ENCODE data around the gene SPAG16. TPM values are rescaled to one million over a fixed set of nuclear protein-coding genes. Genes with fewer than 3 reads are reported as not detected.
"Not testable (repeated sequence)": the region's sequence is repeated elsewhere in the genome, so short reads cannot be mapped to it uniquely, and the experiment has no call there.

SPAG16 gene
- total RNA-seq, 1 donor from 2014 or later, result 22.6 TPM

- DNase-seq (ENCODE audit: low read depth), result peak; percentile 85
Observed at GRCh38 chr2:213266421-213266820, 17.8 kb upstream of the SPAG16 start.

DNA sequence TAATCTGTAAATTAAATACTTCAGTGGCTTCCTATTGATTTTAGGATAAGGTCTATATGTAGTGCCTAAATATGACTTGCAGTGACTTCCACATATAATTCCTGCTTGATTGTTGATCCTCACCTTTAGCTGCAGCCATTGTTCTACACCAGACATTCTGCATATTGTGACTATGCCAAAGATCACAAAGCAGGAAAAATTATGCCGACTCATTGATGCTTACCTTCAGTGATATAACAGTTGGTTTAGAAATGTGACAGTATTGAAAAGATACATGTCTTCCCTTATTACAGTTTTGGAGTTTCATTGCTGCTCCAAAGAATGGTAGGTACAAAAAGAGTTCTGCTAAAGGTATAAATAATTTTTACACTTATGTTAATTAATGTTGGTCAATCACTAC, 12.3 kb upstream of the SPAG16 start:
- no peak for DNase-seq (ENCODE audit: low read depth)

- no peak for DNase-seq (ENCODE audit: low read depth)
Observed at GRCh38 chr2:213274143-213274542, 10.1 kb upstream of the SPAG16 start.

DNA sequence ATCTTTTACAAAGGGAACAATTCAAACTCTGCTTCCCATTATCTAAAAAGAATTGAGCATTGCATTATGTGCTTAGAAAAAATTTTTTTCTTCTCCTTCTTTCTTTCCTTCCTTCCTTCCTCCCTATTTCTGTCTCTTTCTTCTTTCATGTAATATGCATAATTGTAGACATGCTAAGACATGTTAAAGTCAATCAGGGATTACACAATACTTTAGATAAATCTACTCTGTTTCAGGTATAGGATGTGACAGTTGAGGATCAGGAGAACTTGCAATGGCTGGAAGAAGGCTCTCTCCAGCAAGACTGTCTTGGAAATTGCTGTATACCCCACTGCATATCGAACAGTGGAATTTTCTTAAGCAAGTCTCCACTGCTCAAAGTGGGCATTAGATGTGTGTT, 9.0 kb upstream of the SPAG16 start:
- DNase-seq (ENCODE audit: low read depth), result no peak

DNA sequence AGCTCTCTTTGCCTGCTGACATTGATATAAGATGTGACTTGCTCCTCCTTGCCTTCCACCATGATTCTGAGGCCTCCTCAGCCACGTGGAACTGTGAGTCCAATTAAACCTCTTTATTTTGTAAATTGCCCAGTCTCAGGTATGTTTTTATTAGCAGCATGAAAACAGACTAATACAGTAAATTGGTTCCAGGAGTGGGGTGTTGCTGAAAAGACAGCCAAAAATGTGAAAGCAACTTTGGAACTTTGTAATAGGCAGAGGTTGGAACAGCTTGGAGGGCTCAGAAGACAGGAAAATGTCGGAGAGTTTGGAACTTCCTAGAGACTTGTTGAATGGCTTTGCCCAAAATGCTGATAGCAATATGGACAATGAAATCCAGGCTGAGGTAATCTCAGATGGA, 7.1 kb upstream of the SPAG16 start:
- not testable (repeated sequence) for DNase-seq (ENCODE audit: low read depth)

DNA sequence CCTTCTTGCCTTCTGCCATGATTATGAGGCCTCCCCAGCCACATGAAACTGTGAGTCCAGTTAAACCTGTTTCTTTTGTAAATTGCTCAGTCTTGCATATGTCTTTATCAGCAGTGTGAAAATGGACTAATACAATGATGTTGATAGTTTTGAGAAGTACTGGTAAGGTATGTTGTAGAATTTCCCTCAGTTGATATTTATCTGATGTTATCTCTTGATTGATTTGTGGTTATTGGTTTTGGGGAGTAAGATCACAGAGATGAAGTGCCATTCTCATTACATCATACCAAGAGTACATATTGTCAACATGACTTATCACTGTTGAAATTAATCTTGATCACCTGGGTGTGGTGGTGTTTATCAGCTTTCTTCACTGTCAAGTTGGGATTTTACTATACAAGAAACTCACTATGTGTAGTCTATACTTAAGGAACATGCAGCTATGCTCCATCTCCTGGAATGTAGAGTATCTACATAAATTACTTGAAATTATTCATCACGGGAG, 5.1 kb upstream of the SPAG16 start:
- DNase-seq (ENCODE audit: low read depth), result no peak

DNA sequence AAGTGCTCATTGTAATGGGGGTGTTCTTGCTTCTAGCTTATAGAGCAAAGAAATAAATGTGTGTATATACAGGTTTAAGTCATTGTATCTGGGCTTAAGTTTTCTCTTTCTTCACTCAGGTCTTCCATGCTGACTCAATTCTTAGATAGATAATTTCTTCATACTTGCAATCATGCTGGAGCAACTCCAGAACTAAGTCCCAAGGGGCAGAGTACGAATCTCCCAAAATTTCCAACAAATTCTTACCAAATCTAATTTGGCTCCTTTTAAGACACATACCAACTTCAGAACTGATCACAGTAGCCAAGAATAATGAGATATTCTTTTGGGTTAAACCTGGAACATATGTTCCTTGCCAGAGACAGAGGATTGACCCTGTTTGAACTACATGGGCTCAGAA, 4.3 kb upstream of the SPAG16 start:
- no peak for DNase-seq (ENCODE audit: low read depth)

DNA sequence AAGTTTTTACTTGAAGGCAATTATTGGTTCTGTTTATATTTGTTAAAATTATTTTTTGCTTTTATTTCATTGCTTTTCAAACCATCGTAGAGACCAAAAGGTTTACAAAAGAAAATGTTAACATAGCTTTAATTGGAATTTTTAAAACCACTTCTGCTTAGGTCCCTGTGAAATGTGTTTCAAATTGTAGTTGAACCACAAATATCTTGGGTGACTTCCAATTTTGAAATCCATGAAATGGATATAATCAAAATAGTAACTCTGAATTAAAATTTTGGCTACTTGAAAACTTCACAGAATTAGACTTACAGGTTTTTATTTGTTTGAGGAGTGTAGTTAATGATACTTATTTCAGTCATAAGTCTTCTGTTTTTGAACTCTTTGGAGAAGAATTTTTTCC, 3.1 kb upstream of the SPAG16 start:
- peak; percentile 21 for DNase-seq (ENCODE audit: low read depth)

DNA sequence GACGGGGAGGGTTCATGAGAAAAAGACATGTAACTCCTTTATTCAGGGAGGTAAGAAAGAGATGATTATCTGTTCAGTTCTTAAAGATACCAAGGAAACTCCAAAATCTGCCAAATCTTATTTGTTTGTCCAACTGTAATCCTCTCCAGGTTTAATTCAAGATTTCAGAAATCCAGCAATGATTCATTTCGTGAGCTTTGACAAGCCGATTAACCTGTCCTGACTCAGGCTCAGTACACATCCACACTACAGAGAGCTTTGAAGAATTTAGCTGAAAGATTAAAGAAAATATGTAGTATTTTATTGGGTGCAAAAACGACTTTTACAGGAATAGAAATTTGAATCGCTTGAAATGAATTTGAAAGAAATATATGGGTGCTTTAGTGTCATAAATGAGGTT, 1.1 kb downstream of the SPAG16 start:
- DNase-seq (ENCODE audit: low read depth), result no peak

GRCh38 chr2:213286161-213286560, 1.9 kb downstream of the SPAG16 start:
- DNase-seq (ENCODE audit: low read depth), result no peak

DNA sequence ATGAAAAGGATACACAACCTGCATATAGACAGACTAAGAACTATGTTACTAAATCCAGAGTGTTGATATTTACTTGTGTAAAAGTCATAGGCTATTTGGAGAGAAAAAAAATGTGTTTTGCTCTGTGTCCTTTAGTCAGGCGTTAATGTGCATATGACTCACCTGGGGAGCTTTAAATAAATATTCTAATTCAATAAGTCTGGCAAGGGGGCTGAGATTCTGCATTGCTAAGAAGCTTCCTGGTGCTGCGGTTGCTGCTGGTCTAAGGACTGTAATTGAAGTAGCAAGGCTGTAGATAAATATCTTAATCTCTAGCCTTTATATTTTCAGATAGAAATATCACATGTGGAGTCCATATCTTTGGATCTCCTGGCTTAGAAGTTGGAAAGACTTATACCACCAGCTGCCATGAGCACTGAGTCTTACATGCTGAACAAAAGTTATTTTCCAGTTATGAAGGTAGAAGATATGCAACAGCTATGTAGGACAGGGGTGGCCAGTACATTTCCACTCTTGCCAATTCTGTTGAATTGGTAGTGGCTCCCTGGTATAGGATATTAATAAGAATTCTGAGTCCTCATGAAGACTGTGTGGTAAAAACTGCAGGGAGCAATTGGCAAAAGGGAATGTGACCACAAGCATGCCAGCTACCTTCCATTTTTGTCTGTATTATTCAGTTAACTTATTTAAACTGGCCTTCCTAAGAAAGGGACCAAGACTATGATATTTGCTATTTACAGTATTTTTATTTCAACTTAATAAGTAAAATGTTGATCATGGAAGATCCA, 4.8 kb downstream of the SPAG16 start:
- DNase-seq (ENCODE audit: low read depth), result peak; percentile 51

- no peak for DNase-seq (ENCODE audit: low read depth)
Observed at GRCh38 chr2:213290501-213290900, 6.2 kb downstream of the SPAG16 start.

GRCh38 chr2:213296270-213296669, 12.0 kb downstream of the SPAG16 start:
- no peak for DNase-seq (ENCODE audit: low read depth)

GRCh38 chr2:213306316-213306942, 22.2 kb downstream of the SPAG16 start:
- peak; percentile 72 for DNase-seq (ENCODE audit: low read depth)

DNA sequence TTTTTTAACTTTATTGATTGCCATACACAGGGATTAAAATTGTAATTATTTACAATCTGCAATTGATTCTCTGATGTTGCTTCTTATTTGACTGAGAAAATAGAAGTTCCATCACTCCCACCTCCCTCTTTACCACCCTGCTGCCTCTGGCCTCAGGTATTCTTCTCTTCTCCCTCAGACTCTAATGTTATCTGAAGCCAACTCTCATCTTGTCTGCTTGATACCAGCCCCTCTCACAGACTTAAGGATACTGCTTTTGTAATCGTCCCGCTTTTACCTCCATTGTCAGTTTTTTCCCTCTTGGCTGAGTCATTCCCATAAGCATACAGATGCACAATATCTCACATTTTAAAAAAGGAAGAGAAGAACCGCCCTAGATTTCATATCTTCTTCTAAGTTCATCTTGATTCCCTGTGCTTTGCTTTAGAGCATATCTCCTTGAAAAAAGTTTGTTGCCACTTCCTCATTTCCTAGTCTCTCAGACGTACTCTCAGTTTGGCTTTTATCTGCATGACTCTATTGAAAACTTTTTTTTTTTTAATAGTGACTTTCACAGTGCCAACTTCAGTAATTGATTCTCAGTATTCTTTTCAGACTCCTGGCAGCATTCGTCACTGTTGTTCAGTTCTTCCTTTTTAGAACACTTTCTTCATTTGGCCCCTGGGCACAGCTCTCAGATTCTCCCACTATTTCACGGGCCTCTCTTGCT, 31.1 kb downstream of the SPAG16 start:
- DNase-seq (ENCODE audit: low read depth), result no peak

GRCh38 chr2:213316001-213316735, 31.9 kb downstream of the SPAG16 start:
- peak; percentile 18 for DNase-seq (ENCODE audit: low read depth)

DNA sequence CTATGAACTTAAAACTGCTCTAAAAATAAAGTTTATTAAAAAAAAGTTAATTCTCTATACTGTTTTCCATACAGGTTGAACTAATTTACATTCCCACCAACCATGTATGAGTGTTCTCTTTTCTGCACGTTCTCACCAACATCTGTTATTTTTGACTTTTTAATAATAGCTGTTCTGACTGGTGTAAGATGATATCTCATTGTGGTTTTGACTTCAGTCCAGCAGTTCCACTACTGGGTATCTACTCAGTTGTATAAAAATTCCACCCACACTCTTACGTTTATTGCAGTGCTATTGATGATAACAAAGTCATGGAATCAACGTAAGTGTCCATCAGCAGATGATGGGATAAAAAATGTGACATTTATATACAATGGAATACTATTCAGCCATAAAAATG, 33.7 kb downstream of the SPAG16 start:
- DNase-seq (ENCODE audit: low read depth), result peak; percentile 84

GRCh38 chr2:213320604-213321003, 36.3 kb downstream of the SPAG16 start:
- DNase-seq (ENCODE audit: low read depth), result no peak

DNA sequence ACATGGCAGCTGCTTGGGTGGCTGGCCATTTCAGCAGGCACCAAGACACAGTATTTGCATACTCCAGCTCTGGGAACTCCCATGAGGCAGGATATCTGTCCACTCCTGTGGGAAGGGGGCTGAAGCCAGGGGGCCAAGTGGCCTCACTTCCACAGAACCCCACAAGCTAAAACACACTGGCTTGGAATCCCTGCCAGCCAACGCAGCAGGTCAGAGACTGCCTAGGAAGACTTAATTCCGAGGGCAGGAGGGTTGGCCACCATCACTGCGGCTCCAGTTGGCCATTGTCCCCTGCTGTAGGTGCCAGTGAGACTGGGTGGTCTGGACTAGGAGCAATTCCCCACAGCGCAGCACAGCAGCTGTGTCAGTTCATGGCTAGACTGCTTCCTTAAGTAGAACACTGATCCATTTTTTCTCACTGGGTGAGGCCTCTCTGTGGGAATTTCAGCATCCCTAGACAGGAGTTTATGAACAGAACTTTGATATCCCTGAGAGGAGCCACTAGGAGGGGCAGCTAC, 52.0 kb downstream of the SPAG16 start:
- no peak for DNase-seq (ENCODE audit: low read depth)

- DNase-seq (ENCODE audit: low read depth), result no peak
Observed at GRCh38 chr2:213353419-213353818, 69.2 kb downstream of the SPAG16 start.

DNA sequence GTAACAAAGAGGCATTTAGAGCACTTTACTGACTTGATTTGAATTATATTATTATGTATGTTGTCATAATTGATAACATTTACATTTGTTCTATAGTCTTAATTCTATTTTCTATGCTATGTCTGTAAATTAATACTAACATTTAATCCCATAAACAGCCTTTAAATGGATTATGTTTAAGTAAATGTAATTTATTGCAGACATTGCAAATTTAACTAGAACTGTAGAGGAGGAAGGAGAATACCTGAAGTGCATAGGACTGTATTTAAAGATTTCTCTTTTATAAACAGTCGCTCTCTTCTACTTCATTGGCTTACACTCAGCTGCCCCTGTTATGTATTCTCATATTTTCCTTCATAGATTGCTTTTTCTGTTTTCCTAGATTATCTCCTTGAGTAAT, 92.4 kb downstream of the SPAG16 start:
- no peak for DNase-seq (ENCODE audit: low read depth)
